HEK293T (cell line): ENCODE results near the gene PSKH1.
A peak's percentile ranks its signal among the peaks of the same experiment; 100 is the strongest.

Source experiments
- CTCF ChIA-PET: fragments of 350-600 bp; formaldehyde crosslinking; extraction: SDS; loops from one replicate; lab custom pipeline; 2021; ENCODE audit warnings: antibody characterized with exemption, inconsistent platforms; lab: Yijun Ruan, JAX
- POLR2A ChIA-PET: fragments of 350-600 bp; formaldehyde crosslinking; extraction: SDS; loops from one replicate; lab custom pipeline; 2020; ENCODE audit warnings: antibody characterized with exemption, inconsistent platforms; lab: Yijun Ruan, JAX
- DNase-seq: peaks from one replicate; pipeline ENCODE4 v3.0.0; 2012; ENCODE audit warnings: mixed read lengths; ENCODE audit errors: extremely low spot score
- ARNT ChIP-seq: fragments of 450-650 bp; IDR thresholded peaks from 2 replicates; pipeline ENCODE4 v1.6.1; 2017; ENCODE audit warnings: mild to moderate bottlenecking
- BHLHE40 ChIP-seq: fragments of 450-650 bp; IDR thresholded peaks from 2 replicates; pipeline ENCODE4 v1.6.1; 2016; ENCODE audit warnings: mild to moderate bottlenecking, moderate library complexity, borderline replicate concordance
- CTBP1 ChIP-seq: fragments of 450-650 bp; IDR thresholded peaks from 2 replicates; pipeline ENCODE4 v1.6.1; 2016; ENCODE audit warnings: borderline replicate concordance
- ELF4 ChIP-seq: fragments of 450-650 bp; IDR thresholded peaks from 2 replicates; pipeline ENCODE4 v1.6.1; 2017; ENCODE audit warnings: antibody characterized with exemption
- FOXA1 ChIP-seq: fragments of 450-650 bp; IDR thresholded peaks from 2 replicates; pipeline ENCODE4 v1.6.1; 2016; ENCODE audit warnings: mild to moderate bottlenecking
- FOXK2 ChIP-seq: fragments of 450-650 bp; IDR thresholded peaks from 2 replicates; pipeline ENCODE4 v1.6.1; 2016; ENCODE audit warnings: mild to moderate bottlenecking
- FOXM1 ChIP-seq: fragments of 450-650 bp; IDR thresholded peaks from 2 replicates; pipeline ENCODE4 v1.6.1; 2017; ENCODE audit warnings: mild to moderate bottlenecking, borderline replicate concordance
- HDGF ChIP-seq: fragments of 450-650 bp; IDR thresholded peaks from 2 replicates; pipeline ENCODE4 v1.6.1; 2017; ENCODE audit warnings: antibody characterized with exemption, borderline replicate concordance
- L3MBTL2 ChIP-seq: fragments of 450-650 bp; conservative IDR thresholded peaks from 2 replicates; pipeline ENCODE4 v1.6.1; 2016; ENCODE audit warnings: mild to moderate bottlenecking
- LEF1 ChIP-seq: fragments of 450-650 bp; IDR thresholded peaks from 2 replicates; pipeline ENCODE4 v1.6.1; 2017; ENCODE audit warnings: mild to moderate bottlenecking, borderline replicate concordance
- NFRKB ChIP-seq: fragments of 450-650 bp; IDR thresholded peaks from 2 replicates; pipeline ENCODE4 v1.6.1; 2016; ENCODE audit warnings: mild to moderate bottlenecking, moderate library complexity
- PKNOX1 ChIP-seq: fragments of 450-650 bp; IDR thresholded peaks from 2 replicates; pipeline ENCODE4 v1.6.1; 2016
- SP1 ChIP-seq: fragments of 450-650 bp; IDR thresholded peaks from 2 replicates; pipeline ENCODE4 v1.6.1; 2017
- SUZ12 ChIP-seq: fragments of 450-650 bp; IDR thresholded peaks from 2 replicates; pipeline ENCODE4 v1.6.1; 2016; ENCODE audit warnings: mild to moderate bottlenecking
- TARDBP ChIP-seq: fragments of 450-650 bp; IDR thresholded peaks from 2 replicates; pipeline ENCODE4 v1.6.1; 2016
- ZNF384 ChIP-seq: fragments of 450-650 bp; IDR thresholded peaks from 2 replicates; pipeline ENCODE4 v1.6.1; 2016

Gene PSKH1

GRCh38 chr16:67847064-67847861 is 45.8 kb upstream of the PSKH1 start, which contains the start of gene CENPT:
TSS of gene CENPT (minus strand) at chr16:67847693. CDS start at chr16:67833859, 13,834 bp downstream.
- DNase-seq = peak; percentile 28
- POLR2A ChIA-PET = interaction anchor here (0.7 to 1.7 kb wide), 6 partner anchors 10 to 187 kb away, joined by 3 to 5 read pairs (median 3); partner anchors contain the start of gene ACD
- CTCF ChIA-PET = no interaction called here
- TF ChIP-seq CTBP1 = no peak
- no peak for TF ChIP-seq PKNOX1
- TF ChIP-seq NFRKB = no peak
- TF ChIP-seq SP1 = no peak
- no peak for TF ChIP-seq FOXM1
- TF ChIP-seq HDGF = no peak
- no peak for TF ChIP-seq TARDBP
- no peak for TF ChIP-seq FOXK2
- TF ChIP-seq FOXA1 = no peak
- TF ChIP-seq LEF1 = no peak
- TF ChIP-seq SUZ12 = no peak
- no peak for TF ChIP-seq ZNF384
- TF ChIP-seq L3MBTL2 = no peak
- TF ChIP-seq ARNT = no peak
- no peak for TF ChIP-seq ELF4

- ChIA-PET POLR2A (interaction anchor here (0.6 to 1.7 kb wide), 5 partner anchors 9 to 188 kb away, joined by 3 to 5 read pairs (median 3); partner anchors contain the start of genes ACD, EDC4 and GFOD2), CTCF (no interaction called here)
- no peak for DNase-seq
- TF ChIP-seq BHLHE40 = no peak
- TF ChIP-seq FOXA1 = no peak
- no peak for TF ChIP-seq CTBP1
- TF ChIP-seq LEF1 = no peak
- no peak for TF ChIP-seq PKNOX1
- TF ChIP-seq NFRKB = no peak
- TF ChIP-seq HDGF = no peak
- TF ChIP-seq L3MBTL2 = no peak
These were observed 44.9 kb upstream of the PSKH1 start for GRCh38 chr16:67848118-67848517.

DNA sequence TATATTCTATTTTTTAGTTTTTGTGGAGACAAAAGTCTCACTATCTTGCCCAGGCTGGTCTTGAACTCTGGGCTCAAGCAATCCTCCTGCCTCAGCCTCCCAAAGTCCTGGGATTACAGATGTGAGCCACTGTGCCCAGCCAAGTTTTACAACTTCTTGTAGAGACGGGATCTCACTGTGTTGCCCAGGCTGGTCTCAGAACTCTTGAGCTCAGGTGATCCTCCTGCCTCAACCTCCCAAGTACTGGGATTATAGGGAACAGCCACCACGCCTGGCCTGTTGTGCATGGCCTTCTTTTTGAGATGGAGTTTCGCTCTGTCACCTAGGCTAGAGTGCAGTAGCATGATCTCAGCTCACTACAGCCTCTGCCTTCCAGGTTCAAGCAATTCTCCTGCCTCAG is 39.4 kb upstream of the PSKH1 start:
- TF ChIP-seq FOXA1 = no peak
- TF ChIP-seq BHLHE40 = no peak
- no peak for TF ChIP-seq ARNT
- no peak for TF ChIP-seq NFRKB
- no peak for TF ChIP-seq FOXM1
- TF ChIP-seq SUZ12 = no peak
- TF ChIP-seq PKNOX1 = no peak
- TF ChIP-seq LEF1 = no peak
- no peak for TF ChIP-seq HDGF
- no peak for TF ChIP-seq L3MBTL2
- TF ChIP-seq TARDBP = no peak
- no peak for TF ChIP-seq SP1
- no peak for TF ChIP-seq ELF4
- no peak for TF ChIP-seq ZNF384
- POLR2A ChIA-PET = no interaction called here
- DNase-seq = no peak
- CTCF ChIA-PET = interaction anchor here (0.6 kb wide), 1 partner anchor 212 kb away, joined by 3 read pairs; no protein-coding TSS in a partner anchor

- DNase-seq = no peak
- TF ChIP-seq SUZ12 (no peak), NFRKB (no peak), FOXM1 (no peak), FOXK2 (no peak), ARNT (no peak), TARDBP (no peak), SP1 (no peak), LEF1 (no peak), PKNOX1 (no peak)
- ChIA-PET CTCF (interaction anchor here (0.6 to 1.0 kb wide), 2 partner anchors 39 to 230 kb away, joined by 3 read pairs; no protein-coding TSS in a partner anchor), POLR2A (interaction anchor here (0.9 to 1.4 kb wide), 3 partner anchors 9 to 22 kb away, joined by 3 to 6 read pairs (median 4); partner anchors contain the start of gene NUTF2)
These were observed 37.3 kb upstream of the PSKH1 start for GRCh38 chr16:67855789-67856188.

DNA sequence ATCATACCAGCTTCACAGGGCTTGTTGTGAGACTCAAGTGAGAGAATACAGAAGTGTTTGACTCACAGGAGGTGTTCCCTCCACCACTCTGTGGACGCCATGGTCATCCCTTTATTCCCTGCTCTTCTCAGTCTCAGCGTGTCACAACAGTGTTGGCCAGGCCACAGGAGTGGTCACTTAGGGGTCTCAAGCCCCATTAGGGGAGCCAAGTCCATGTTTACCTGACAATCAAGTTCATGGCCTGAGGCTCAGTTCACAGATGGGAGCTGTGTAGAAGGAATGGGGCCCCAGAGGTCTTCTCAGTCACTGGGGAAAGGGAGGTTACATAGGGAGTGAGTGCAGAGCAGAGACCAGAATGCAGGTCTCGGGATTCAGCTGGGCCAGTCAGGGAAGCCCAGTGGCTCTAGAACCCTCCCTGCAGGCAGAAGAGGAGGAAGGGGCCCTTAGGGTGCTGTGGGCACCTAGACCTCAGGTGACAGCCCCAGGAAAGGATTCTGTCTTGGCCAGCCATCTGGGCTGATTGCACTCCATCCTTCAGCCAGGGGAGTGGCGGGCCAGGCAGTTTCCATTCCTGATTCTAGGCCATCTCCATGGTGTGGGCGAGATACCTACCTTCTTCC is 36.0 kb upstream of the PSKH1 start:
- ChIA-PET POLR2A (interaction anchor here (1.3 to 1.4 kb wide), 2 partner anchors 9 to 12 kb away, joined by 3 to 5 read pairs; partner anchors contain the start of gene CENPT), CTCF (interaction anchor here (1.2 kb wide), 1 partner anchor 41 kb away, joined by 3 read pairs; no protein-coding TSS in a partner anchor)
- no peak for DNase-seq
- TF ChIP-seq ELF4 (no peak), SP1 (no peak), ZNF384 (no peak)
